Endothelial cell of umbilical vein (primary cell): Measurements from ENCODE around the gene SLC26A8. TPM values are rescaled to one million over a fixed set of nuclear protein-coding genes. Genes with fewer than 3 reads are reported as not detected.
"Not testable (repeated sequence)": the region's sequence is repeated elsewhere in the genome, so short reads cannot be mapped to it uniquely, and the experiment has no call there.

Experiments
- BruUV-seq: library from RNA; stranded (reverse); fragments of 400-500 nt; replicated peaks from 2 replicates; lab custom pipeline; 2021; lab: Mats Ljungman, UMichigan
- CTCF ChIA-PET: fragments of 300-600, 350-600 bp; sonication (Branson Sonifier 250); formaldehyde crosslinking; loops from one replicate; lab custom pipeline; 2021; ENCODE audit warnings: antibody characterized with exemption, inconsistent platforms; lab: Charles Lee
- POLR2A ChIA-PET: fragments of 300-600, 350-600 bp; sonication (Branson Sonifier 250); formaldehyde crosslinking; loops from one replicate; lab custom pipeline; 2021; ENCODE audit warnings: antibody characterized with exemption, inconsistent platforms; lab: Charles Lee
- DNase-seq: peaks from one replicate; pipeline ENCODE4 v3.0.0-alpha.2; 2011; ENCODE audit warnings: low read depth, low spot score
- FAIRE-seq: peaks from 2 replicates; lab custom pipeline; 2011; peaks lifted over from hg19 to GRCh38; lab: Jason Lieb, UNC
- H2AFZ ChIP-seq: 2 replicates; pipeline ENCODE4 v1.6.0; 2012; ENCODE audit warnings: low read depth, low read length, control low read depth, inconsistent platforms
- H3K27ac ChIP-seq: 2 replicates; pipeline ENCODE4 v1.5.1; 2011; ENCODE audit warnings: low read depth, mild to moderate bottlenecking, control low read depth, low read length, moderate library complexity; ENCODE audit not compliant: insufficient read depth
- H3K27me3 ChIP-seq, 2 experiments: 2 replicates each; pipeline versions ENCODE4 v1.6.0 to v1.6.1; 2011; ENCODE audit warnings: low read length in 2 of 2, mixed read lengths in 1 of 2; ENCODE audit not compliant: control insufficient read depth in 2 of 2, insufficient read depth in 2 of 2
- H3K36me3 ChIP-seq, 2 experiments: 2 replicates in 1 of 2; 3 replicates in 1 of 2; pipeline ENCODE4 v1.5.1; 2011; ENCODE audit warnings: low read length in 2 of 2, mild to moderate bottlenecking in 1 of 2, moderate library complexity in 1 of 2; ENCODE audit not compliant: control insufficient read depth in 2 of 2, insufficient read depth in 2 of 2; ENCODE audit errors: extremely low read depth in 1 of 2
- H3K4me1 ChIP-seq: 3 replicates; pipeline ENCODE4 v1.5.1; 2011; ENCODE audit warnings: mild to moderate bottlenecking, low read length; ENCODE audit not compliant: control insufficient read depth, insufficient read depth; ENCODE audit errors: extremely low read depth
- H3K4me2 ChIP-seq: 2 replicates; pipeline ENCODE4 v1.6.1; 2011; ENCODE audit warnings: low read length, control low read depth, mixed read lengths; ENCODE audit not compliant: insufficient read depth
- H3K4me3 ChIP-seq, 3 experiments: fragments of 200-600 bp in 1 of 3; sonication (generic), shearing (Covaris generic) in 1 of 3; replicated peaks in 1 of 3; 2 replicates each; pipeline ENCODE4 v1.5.1; 2011 to 2016; ENCODE audit warnings: control low read depth in 3 of 3, low read length in 3 of 3, mild to moderate bottlenecking in 2 of 3, inconsistent platforms in 1 of 3, low read depth in 1 of 3, moderate library complexity in 1 of 3; ENCODE audit not compliant: insufficient read depth in 1 of 3
- H3K79me2 ChIP-seq: 2 replicates; pipeline ENCODE4 v1.6.0; 2012; ENCODE audit warnings: low read length, inconsistent platforms; ENCODE audit not compliant: control insufficient read depth, insufficient read depth
- H3K9ac ChIP-seq: replicated peaks from 2 replicates; pipeline ENCODE3; 2011; ENCODE audit warnings: low read length, control low read depth; ENCODE audit not compliant: insufficient read depth; ENCODE audit errors: extremely low read depth
- H3K9me1 ChIP-seq: replicated peaks from 3 replicates; pipeline ENCODE4 v1.6.0; 2011; ENCODE audit warnings: mild to moderate bottlenecking, low read length; ENCODE audit not compliant: control insufficient read depth, insufficient read depth; ENCODE audit errors: extremely low read depth
- H3K9me3 ChIP-seq: replicated peaks from 2 replicates; pipeline ENCODE4 v1.5.1; 2012; ENCODE audit warnings: low read length, inconsistent platforms; ENCODE audit not compliant: control insufficient read depth, insufficient read depth
- H4K20me1 ChIP-seq: replicated peaks from 2 replicates; pipeline ENCODE3; 2011; ENCODE audit warnings: mild to moderate bottlenecking, low read length; ENCODE audit not compliant: control insufficient read depth, insufficient read depth; ENCODE audit errors: extremely low read depth
- EZH2 ChIP-seq: IDR thresholded peaks from 2 replicates; pipeline ENCODE4 v1.6.1; 2012; ENCODE audit warnings: borderline replicate concordance, low read depth, mild to moderate bottlenecking, moderate library complexity, low read length, inconsistent platforms; ENCODE audit not compliant: severe bottlenecking
- GATA2 ChIP-seq: IDR thresholded peaks from 2 replicates; pipeline ENCODE4 v1.7.0; 2011; ENCODE audit warnings: low read depth, mild to moderate bottlenecking, moderate library complexity, mixed read lengths, low read length; ENCODE audit not compliant: insufficient read length, insufficient read depth
- dilution Hi-C: fragments of 300-500 bp; cut with MboI; formaldehyde crosslinking; loops from one replicate; pipeline ENCODE4 v1.15.0; 2019; ENCODE audit warnings: low sequenced_read_pairs; ENCODE audit not compliant: extremely low pct_ligation_motif_present
- intact Hi-C: fragments of 100-400 bp; cut with micrococcal nuclease; formaldehyde crosslinking; loops from one replicate; pipeline ENCODE4 v1.10.0; 2022
- polyA plus RNA-seq, 4 experiments: library from polyadenylated mRNA; depleted of rRNA in 3 of 4; stranded (reverse) in 3 of 4; unstranded in 1 of 4; fragments of >200 nt; gene quantifications; 2 replicates each; pipeline versions ENCODE4 v1.2.1 to v1.2.3, GENCODE V29; 2011 to 2012; ENCODE audit warnings: missing spikeins in 1 of 4
- total RNA-seq: library from RNA; stranded (reverse); gene quantifications from 2 replicates; pipeline ENCODE4 v1.2.3, GENCODE V29; 2021
- TF ChIP-seq, protein P1 (sequence below), 2 donors: IDR thresholded peaks; 1 replicate in 1 of 2; 2 replicates in 1 of 2; pipeline ENCODE4 v1.5.1; 2011; ENCODE audit warnings: low read length in 2 of 2, mild to moderate bottlenecking in 2 of 2, moderate library complexity in 2 of 2, control low read depth in 1 of 2, inconsistent platforms in 1 of 2, low read depth in 1 of 2; ENCODE audit not compliant: insufficient read depth in 1 of 2; ENCODE audit errors: extremely low read depth in 1 of 2

Gene SLC26A8
- total and polyA plus RNA-seq, 2 donors (not counting 3 experiments of a cell fraction or from before 2014, with no cell fraction given), result 0.01 TPM; not detected in 1

DNA sequence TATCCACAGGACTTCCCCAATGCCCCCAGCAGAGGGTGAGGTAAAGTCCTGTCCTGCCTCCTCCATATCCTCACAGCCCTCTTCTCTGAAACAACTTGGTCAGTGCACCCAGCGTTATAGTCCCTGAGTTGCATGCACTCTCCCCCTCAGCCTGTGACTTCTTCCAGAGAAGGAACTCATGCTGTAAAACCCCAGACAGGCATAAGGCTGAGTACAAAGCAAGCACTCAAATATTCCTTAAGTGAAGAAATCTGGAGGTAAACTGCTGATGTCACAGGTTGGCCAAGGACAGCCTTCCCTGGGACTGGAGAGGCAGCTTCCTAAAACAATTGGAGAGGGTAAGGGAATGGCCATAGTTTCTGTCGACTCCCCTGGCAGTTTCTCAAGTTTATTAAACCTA is 90.6 kb downstream of the SLC26A8 start:
- Histone ChIP-seq H2AFZ (no peak overlapping the region), H3K27me3 (no peaks in the 10 kb centered on the region), H3K9me3 (no peaks in the 10 kb centered on the region), H4K20me1 (no peaks in the 10 kb centered on the region), H3K4me1 (no peaks in the 10 kb centered on the region), H3K9ac (no peak overlapping the region), H3K4me3 (no peak overlapping the region), H3K36me3 (no peaks in the 10 kb centered on the region), H3K79me2 (no peaks in the 10 kb centered on the region), H3K9me1 (peaks cover 2% of the 10 kb centered on the region), H3K4me2 (no peak overlapping the region), H3K27ac (no peak overlapping the region)
- DNase-seq (no peak), FAIRE-seq (no peak)
- no TSS peak for BruUV-seq
- intact Hi-C loops (no loop called here), dilution Hi-C loops (no loop called here)
- TF ChIP-seq, protein P1, sequence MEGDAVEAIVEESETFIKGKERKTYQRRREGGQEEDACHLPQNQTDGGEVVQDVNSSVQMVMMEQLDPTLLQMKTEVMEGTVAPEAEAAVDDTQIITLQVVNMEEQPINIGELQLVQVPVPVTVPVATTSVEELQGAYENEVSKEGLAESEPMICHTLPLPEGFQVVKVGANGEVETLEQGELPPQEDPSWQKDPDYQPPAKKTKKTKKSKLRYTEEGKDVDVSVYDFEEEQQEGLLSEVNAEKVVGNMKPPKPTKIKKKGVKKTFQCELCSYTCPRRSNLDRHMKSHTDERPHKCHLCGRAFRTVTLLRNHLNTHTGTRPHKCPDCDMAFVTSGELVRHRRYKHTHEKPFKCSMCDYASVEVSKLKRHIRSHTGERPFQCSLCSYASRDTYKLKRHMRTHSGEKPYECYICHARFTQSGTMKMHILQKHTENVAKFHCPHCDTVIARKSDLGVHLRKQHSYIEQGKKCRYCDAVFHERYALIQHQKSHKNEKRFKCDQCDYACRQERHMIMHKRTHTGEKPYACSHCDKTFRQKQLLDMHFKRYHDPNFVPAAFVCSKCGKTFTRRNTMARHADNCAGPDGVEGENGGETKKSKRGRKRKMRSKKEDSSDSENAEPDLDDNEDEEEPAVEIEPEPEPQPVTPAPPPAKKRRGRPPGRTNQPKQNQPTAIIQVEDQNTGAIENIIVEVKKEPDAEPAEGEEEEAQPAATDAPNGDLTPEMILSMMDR (IDR thresholded peaks at IDR 0.05; ENCODE audit: extremely low read depth in 1 of 2, insufficient read depth in 1 of 2, low read depth in 1 of 2, low read length in 2 of 2), result no peak
- TF ChIP-seq GATA2 (no peak), EZH2 (no peak)
- ChIA-PET POLR2A (interaction anchor here (0.6 kb wide), 2 partner anchors 493 to 650 kb away, joined by 3 to 5 read pairs; no protein-coding TSS in a partner anchor), CTCF (interaction anchor here (0.9 to 1.1 kb wide), 2 partner anchors 8 to 10 kb away, joined by 3 read pairs; no protein-coding TSS in a partner anchor)

GRCh38 chr6:35931873-35932272 is 92.6 kb downstream of the SLC26A8 start:
- H3K79me2 ChIP-seq, H3K4me3 ChIP-seq, H4K20me1 ChIP-seq, H3K27me3 ChIP-seq, POLR2A ChIA-PET, H3K9me1 ChIP-seq, intact Hi-C loops, H3K9me3 ChIP-seq, H3K27ac ChIP-seq, H2AFZ ChIP-seq, BruUV-seq, FAIRE-seq, H3K4me2 ChIP-seq, dilution Hi-C loops, H3K9ac ChIP-seq, H3K36me3 ChIP-seq, DNase-seq, H3K4me1 ChIP-seq: not testable (repeated sequence)
- CTCF ChIA-PET, result interaction anchor here (1.7 kb wide), 1 partner anchor 10 kb away, joined by 3 read pairs; no protein-coding TSS in a partner anchor
